Loucy (cell line): ENCODE results near the gene CFAP52.
A peak's percentile ranks its signal among the peaks of the same experiment; 100 is the strongest.
"Not testable (repeated sequence)": the region's sequence is repeated elsewhere in the genome, so short reads cannot be mapped to it uniquely, and the experiment has no call there.

Experiments used
- H2AFZ ChIP-seq: fragments of 200-600 bp; sonication (generic); 2 replicates; pipeline ENCODE4 v1.6.0; 2016; ENCODE audit warnings: antibody characterized with exemption, mild to moderate bottlenecking, low read length, moderate library complexity
- H3F3A ChIP-seq: fragments of 200-600 bp; 2 replicates; pipeline ENCODE4 v1.6.0; 2016; ENCODE audit warnings: antibody characterized with exemption, low read depth, mild to moderate bottlenecking
- H3K27me3 ChIP-seq: fragments of 200-600 bp; sonication (generic); 2 replicates; pipeline ENCODE4 v1.6.1; 2014; ENCODE audit warnings: low read length, mild to moderate bottlenecking; ENCODE audit not compliant: insufficient read depth, poor library complexity, severe bottlenecking
- H3K36me3 ChIP-seq: fragments of 200-600 bp; sonication (generic); 2 replicates; pipeline ENCODE4 v1.6.1; 2016; ENCODE audit warnings: low read length; ENCODE audit not compliant: insufficient read depth
- H3K4me1 ChIP-seq: fragments of 200-600 bp; sonication (generic); 2 replicates; pipeline ENCODE4 v1.5.1; 2014; ENCODE audit warnings: low read length, mild to moderate bottlenecking; ENCODE audit not compliant: insufficient read depth, poor library complexity, severe bottlenecking
- H3K4me2 ChIP-seq: fragments of 200-600 bp; sonication (generic); 2 replicates; pipeline ENCODE4 v1.6.0; 2014; ENCODE audit warnings: antibody characterized with exemption, low read length, low read depth, mild to moderate bottlenecking; ENCODE audit not compliant: poor library complexity, severe bottlenecking
- H3K4me3 ChIP-seq: fragments of 200-600 bp; sonication (generic); 2 replicates; pipeline ENCODE4 v1.5.1; 2014; ENCODE audit warnings: low read length, mild to moderate bottlenecking, mixed read lengths; ENCODE audit not compliant: poor library complexity, severe bottlenecking
- H3K79me2 ChIP-seq: fragments of 200-600 bp; sonication (generic); 2 replicates; pipeline ENCODE4 v1.6.1; 2014; ENCODE audit warnings: low read length; ENCODE audit not compliant: insufficient read depth
- H3K9ac ChIP-seq: fragments of 200-600 bp; sonication (generic); 2 replicates; pipeline ENCODE4 v1.6.0; 2014; ENCODE audit warnings: mild to moderate bottlenecking, low read depth, low read length, moderate library complexity; ENCODE audit not compliant: poor library complexity, severe bottlenecking
- H3K9me2 ChIP-seq: fragments of 200-600 bp; sonication (generic); replicated peaks from 2 replicates; pipeline ENCODE4 v1.6.1; 2016; ENCODE audit warnings: low read depth, low read length, mixed read lengths
- H3K9me3 ChIP-seq: fragments of 200-600 bp; sonication (generic); 2 replicates; pipeline ENCODE4 v1.6.1; 2014; ENCODE audit warnings: mild to moderate bottlenecking, antibody characterized with exemption, low read length, low read depth; ENCODE audit not compliant: insufficient read depth
- H4K20me1 ChIP-seq: fragments of 200-600 bp; sonication (generic); 2 replicates; pipeline ENCODE4 v1.6.0; 2014; ENCODE audit warnings: antibody characterized with exemption, low read length, mild to moderate bottlenecking; ENCODE audit not compliant: insufficient read depth, poor library complexity, severe bottlenecking
- CTCF ChIP-seq: fragments of 200-600 bp; sonication (generic); conservative IDR thresholded peaks from 2 replicates; pipeline ENCODE4 v1.5.1; 2014; ENCODE audit warnings: mild to moderate bottlenecking, antibody characterized with exemption, low read length
- EZH2phosphoT487 ChIP-seq: fragments of 200-600 bp; IDR thresholded peaks from 2 replicates; pipeline ENCODE4 v1.6.1; 2018; ENCODE audit warnings: antibody characterized with exemption, mild to moderate bottlenecking, moderate library complexity, borderline replicate concordance

Gene CFAP52

GRCh38 chr17:9553181-9553580 is 23.3 kb upstream of the CFAP52 start:
- H3K4me3 ChIP-seq = no peak overlapping the region
- peaks cover 6% of the 10 kb centered on the region for H3K79me2 ChIP-seq
- H3K4me2 ChIP-seq = no peak overlapping the region
- peaks cover 3% of the 10 kb centered on the region for H4K20me1 ChIP-seq
- H3K27me3 ChIP-seq = no peaks in the 10 kb centered on the region
- no peaks in the 10 kb centered on the region for H3F3A ChIP-seq
- no peaks in the 10 kb centered on the region for H3K9me3 ChIP-seq
- no peaks in the 10 kb centered on the region for H3K4me1 ChIP-seq
- H3K36me3 ChIP-seq = peaks cover 28% of the 10 kb centered on the region
- H3K9ac ChIP-seq = no peak overlapping the region
- TF ChIP-seq EZH2phosphoT487 = no peak
- TF ChIP-seq CTCF = no peak
- no peaks in the 10 kb centered on the region for H3K9me2 ChIP-seq
- H2AFZ ChIP-seq = no peak overlapping the region

DNA sequence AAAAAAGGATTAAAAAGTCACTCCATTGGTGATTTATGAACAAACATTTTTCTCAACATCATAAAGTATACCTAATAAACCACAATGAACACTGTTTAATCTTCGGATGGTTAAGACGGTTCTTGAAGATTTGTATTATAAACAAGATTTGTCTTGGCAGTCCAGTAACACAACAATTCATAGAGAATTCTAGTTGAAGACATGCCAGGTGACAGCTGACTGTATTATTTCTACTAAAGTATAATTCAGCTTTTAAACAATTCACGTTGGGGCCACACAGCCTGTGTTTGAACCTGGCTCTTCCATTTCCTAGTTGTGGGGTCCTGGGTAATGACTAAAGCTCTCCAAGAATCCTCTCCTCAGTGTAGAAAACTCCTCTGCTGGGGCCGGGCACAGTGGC is 22.8 kb upstream of the CFAP52 start:
- Histone ChIP-seq H3K9me3 (no peaks in the 10 kb centered on the region), H2AFZ (no peak overlapping the region), H3F3A (no peaks in the 10 kb centered on the region), H3K4me3 (no peak overlapping the region), H3K4me1 (no peaks in the 10 kb centered on the region), H3K79me2 (peaks cover 8% of the 10 kb centered on the region), H4K20me1 (peaks cover 5% of the 10 kb centered on the region), H3K9me2 (no peaks in the 10 kb centered on the region), H3K4me2 (no peak overlapping the region), H3K9ac (no peak overlapping the region), H3K27me3 (no peaks in the 10 kb centered on the region), H3K36me3 (peaks cover 28% of the 10 kb centered on the region)
- TF ChIP-seq CTCF = no peak
- no peak for TF ChIP-seq EZH2phosphoT487

- not testable (repeated sequence) for H3K4me2 ChIP-seq, H2AFZ ChIP-seq, H3K27me3 ChIP-seq, H3K4me1 ChIP-seq, H3K9ac ChIP-seq, H3K9me3 ChIP-seq, H3F3A ChIP-seq, H3K4me3 ChIP-seq, H3K9me2 ChIP-seq
- H3K79me2 ChIP-seq = peaks cover 16% of the 10 kb centered on the region
- peaks cover 10% of the 10 kb centered on the region for H4K20me1 ChIP-seq
- TF ChIP-seq CTCF = peak; percentile 57
- H3K36me3 ChIP-seq = peaks cover 28% of the 10 kb centered on the region
These were observed 21.7 kb upstream of the CFAP52 start for GRCh38 chr17:9554715-9555114.
